HG03196 (cell line): ENCODE measurements around the gene TP73.

Source experiments
- ATAC-seq: cut with Tn5 transposase; IDR thresholded peaks from one replicate; pipeline ENCODE4 v1.9.1; 2021; ENCODE audit not compliant: unreplicated experiment

The TP73 gene

GRCh38 chr1:3683992-3684391 lies 31.7 kb downstream of the TP73 start:
- ATAC-seq: no peak

- no peak for ATAC-seq
Measured at GRCh38 chr1:3685222-3685621, 32.9 kb downstream of the TP73 start.

GRCh38 chr1:3685906-3686305 lies 33.6 kb downstream of the TP73 start:
- ATAC-seq: no peak

GRCh38 chr1:3687504-3687903 lies 35.2 kb downstream of the TP73 start:
- no peak for ATAC-seq

- ATAC-seq: no peak
Measured at GRCh38 chr1:3688356-3689137, 36.2 kb downstream of the TP73 start.

GRCh38 chr1:3689138-3689750 lies 36.9 kb downstream of the TP73 start:
- ATAC-seq: no peak

GRCh38 chr1:3690282-3691065 lies 38.2 kb downstream of the TP73 start:
- no peak for ATAC-seq

GRCh38 chr1:3691421-3692204 lies 39.3 kb downstream of the TP73 start:
- no peak for ATAC-seq

GRCh38 chr1:3692598-3692997 lies 40.3 kb downstream of the TP73 start:
- ATAC-seq: no peak

- no peak for ATAC-seq
Measured at GRCh38 chr1:3693321-3693720, 41.0 kb downstream of the TP73 start.

- ATAC-seq: no peak
Measured at GRCh38 chr1:3695326-3696217, 43.3 kb downstream of the TP73 start.

- no peak for ATAC-seq
Measured at GRCh38 chr1:3696689-3697088, 44.4 kb downstream of the TP73 start.

- ATAC-seq: no peak
Measured at GRCh38 chr1:3697104-3697503, 44.8 kb downstream of the TP73 start.

GRCh38 chr1:3697810-3698209 lies 45.5 kb downstream of the TP73 start:
- ATAC-seq: no peak

- ATAC-seq: no peak
Measured at GRCh38 chr1:3698660-3699408, 46.5 kb downstream of the TP73 start.

- no peak for ATAC-seq
Measured at GRCh38 chr1:3699596-3699995, 47.3 kb downstream of the TP73 start.

- no peak for ATAC-seq
Measured at GRCh38 chr1:3700631-3701030, 48.3 kb downstream of the TP73 start.

GRCh38 chr1:3702528-3702927 lies 50.2 kb downstream of the TP73 start:
- ATAC-seq: no peak

- no peak for ATAC-seq
Measured at GRCh38 chr1:3702990-3703728, 50.8 kb downstream of the TP73 start.
